Body of pancreas (tissue), 4 donors: ENCODE measurements around the gene ANKS1A. TPM values are rescaled to one million over a fixed set of nuclear protein-coding genes. Genes with fewer than 3 reads are reported as not detected.

Experiments
- ATAC-seq: fragments of 150-250 bp; one replicate; pipeline ENCODE4 v1.9.1; 2016
- DNase-seq, 4 donors: peaks; one replicate each; pipeline ENCODE4 v3.0.0-alpha.2; 2019
- H3K27ac ChIP-seq, 4 donors: fragments of 200-600 bp; sonication (generic); 1 replicate in 3 of 4; 2 replicates in 1 of 4; pipeline versions ENCODE4 v1.5.1 to v1.6.1; 2016 to 2019; ENCODE audit warnings: mild to moderate bottlenecking in 1 of 4, mixed read lengths in 1 of 4, moderate library complexity in 1 of 4
- H3K27me3 ChIP-seq, 2 donors: fragments of 200-600 bp; sonication (generic); one replicate each; pipeline ENCODE4 v1.6.0; 2016; ENCODE audit warnings: mild to moderate bottlenecking in 1 of 2
- H3K36me3 ChIP-seq, 2 donors: fragments of 200-600 bp; sonication (generic); replicated peaks in 1 of 2; 2 replicates each; pipeline ENCODE4 v1.5.1; 2016; ENCODE audit warnings: low read depth in 2 of 2; ENCODE audit not compliant: insufficient read depth in 1 of 2
- H3K4me1 ChIP-seq: fragments of 200-600 bp; sonication (generic); one replicate; pipeline ENCODE4 v1.6.0; 2016
- H3K4me3 ChIP-seq, 2 donors: fragments of 200-600 bp; sonication (generic); 1 replicate in 1 of 2; 2 replicates in 1 of 2; pipeline ENCODE4 v1.5.1; 2016 to 2019
- H3K9me3 ChIP-seq, 3 donors: fragments of 200-600 bp; sonication (generic); 1 replicate in 2 of 3; 2 replicates in 1 of 3; pipeline ENCODE4 v1.5.1; 2016
- CTCF ChIP-seq, 7 experiments: fragments of 450-650 bp in 4 of 7; fragments of 200-600 bp in 3 of 7; sonication (generic) in 3 of 7; IDR thresholded peaks; one replicate each; pipeline ENCODE4 v1.5.1; 2016 to 2019; ENCODE audit warnings: antibody characterized with exemption in 7 of 7
- POLR2A ChIP-seq, 3 donors: fragments of 450-650 bp; IDR thresholded peaks; one replicate each; pipeline ENCODE4 v1.6.1; 2016; ENCODE audit warnings: antibody characterized with exemption in 3 of 3, mild to moderate bottlenecking in 2 of 3
- WGBS, 2 donors: methylation state at CpG; one replicate each; pipeline ENCODE4 v1.1.5; 2017; 5-methylcytosine and 5-hydroxymethylcytosine counted together
- intact Hi-C: fragments of 100-400 bp; cut with DNase I; formaldehyde crosslinking; loops from one replicate; pipeline ENCODE4 v1.15.1; 2023
- total RNA-seq, 2 donors: library from RNA; depleted of rRNA; stranded (reverse); fragments of >200 nt; gene quantifications; one replicate each; pipeline ENCODE4 v1.1.0, GENCODE V29; 2016

Gene ANKS1A
- total RNA-seq, 2 donors from 2014 or later, result 14.3 to 17.1 TPM

GRCh38 chr6:35052694-35053565 lies 163.9 kb downstream of the ANKS1A start:
- H3K9me3 ChIP-seq, result no peaks in the 10 kb centered on the region
- WGBS, 2 donors, result 77 to 83% methylated on average over 7 to 9 of the region's 9 CpGs
- no peaks in the 10 kb centered on the region for H3K27me3 ChIP-seq
- H3K4me3 ChIP-seq, result no peak overlapping the region
- H3K36me3 ChIP-seq, result peaks cover 0 to 7% of the 10 kb centered on the region in 2 donors
- DNase-seq, result peak in 1 of 4 donors; percentile 50
- no peak for ATAC-seq
- intact Hi-C loops, result no loop called here
- TF ChIP-seq CTCF (IDR thresholded peaks at IDR 0.05) (no peak), POLR2A (IDR thresholded peaks at IDR 0.05) (no peak)
- H3K27ac ChIP-seq, result no peak overlapping the region
- H3K4me1 ChIP-seq, result peaks cover 6% of the 10 kb centered on the region

- intact Hi-C loops, result no loop called here
- no peaks in the 10 kb centered on the region for H3K4me1 ChIP-seq
- DNase-seq, result no peak
- H3K9me3 ChIP-seq, result no peaks in the 10 kb centered on the region
- TF ChIP-seq POLR2A (IDR thresholded peaks at IDR 0.05) (no peak), CTCF (IDR thresholded peaks at IDR 0.05) (no peak)
- 86 to 93% methylated on average over 3 of the region's 3 CpGs for WGBS, 2 donors
- no peak for ATAC-seq
- no peak overlapping the region for H3K4me3 ChIP-seq
- H3K27me3 ChIP-seq, result no peaks in the 10 kb centered on the region
- H3K27ac ChIP-seq, result no peak overlapping the region
- H3K36me3 ChIP-seq, result peaks cover 0 to 11% of the 10 kb centered on the region in 2 donors
Measured at GRCh38 chr6:35053701-35054100, 164.6 kb downstream of the ANKS1A start.

DNA sequence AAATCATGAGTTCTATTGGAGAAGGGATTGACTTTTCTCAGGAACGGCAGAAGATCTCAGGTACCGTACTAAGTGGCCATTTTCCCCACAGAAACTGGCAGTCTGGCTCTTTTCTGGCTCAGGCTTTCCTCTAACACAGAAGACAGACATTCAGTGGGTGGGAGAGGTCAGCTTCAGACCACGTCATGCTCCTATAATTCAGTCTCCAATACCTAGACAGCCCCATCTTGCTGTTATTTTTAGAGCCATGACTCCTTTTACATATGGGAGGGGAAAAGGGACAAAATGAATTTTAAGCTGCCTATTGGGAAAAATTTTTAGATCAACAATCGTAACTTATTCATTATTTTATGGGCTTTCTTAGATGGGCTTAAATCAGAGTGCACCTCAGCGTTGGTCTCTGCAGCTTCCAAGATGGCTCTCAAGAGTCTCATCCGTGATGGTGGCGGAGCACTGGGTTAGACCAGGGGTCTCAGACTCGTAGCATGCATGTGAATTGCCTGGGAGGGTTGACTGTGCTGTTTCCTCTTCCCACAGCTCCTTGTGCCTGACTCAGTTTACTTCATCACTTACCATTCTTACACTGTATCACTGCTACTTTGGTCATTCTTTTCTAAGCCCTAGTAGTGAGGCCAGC lies 165.2 kb downstream of the ANKS1A start:
- intact Hi-C loops, result no loop called here

GRCh38 chr6:35054743-35055130 lies 165.7 kb downstream of the ANKS1A start:
- Histone ChIP-seq H3K27me3 (no peaks in the 10 kb centered on the region), H3K27ac (no peak overlapping the region), H3K4me3 (no peak overlapping the region), H3K36me3 (peaks cover 0 to 11% of the 10 kb centered on the region in 2 donors), H3K9me3 (no peaks in the 10 kb centered on the region), H3K4me1 (no peaks in the 10 kb centered on the region)
- WGBS, 2 donors, result 88 to 90% methylated on average over 1 of the region's 1 CpG
- no peak for TF ChIP-seq CTCF (IDR thresholded peaks at IDR 0.05)
- no peak for TF ChIP-seq POLR2A (IDR thresholded peaks at IDR 0.05)
- intact Hi-C loops, result no loop called here
- ATAC-seq, result no peak
- no peak for DNase-seq

More for the DNA sequence above, 165.2 kb downstream of the ANKS1A start:
- DNase-seq (no peak), ATAC-seq (no peak)
- H3K9me3 ChIP-seq, result no peaks in the 10 kb centered on the region
- 95% methylated on average over 8 of the region's 8 CpGs for WGBS, 2 donors
- H3K27me3 ChIP-seq, result no peaks in the 10 kb centered on the region
- H3K4me1 ChIP-seq, result no peaks in the 10 kb centered on the region
- TF ChIP-seq POLR2A (IDR thresholded peaks at IDR 0.05) (no peak), CTCF (IDR thresholded peaks at IDR 0.05) (no peak)
- no peak overlapping the region for H3K4me3 ChIP-seq
- H3K27ac ChIP-seq, result no peak overlapping the region
- peaks cover 0 to 11% of the 10 kb centered on the region in 2 donors for H3K36me3 ChIP-seq
